ENCODE measurements around the gene SLC35F1. TPM values are rescaled to one million over a fixed set of nuclear protein-coding genes. Genes with fewer than 3 reads are reported as not detected.
"Not testable (repeated sequence)": the region's sequence is repeated elsewhere in the genome, so short reads cannot be mapped to it uniquely, and the experiment has no call there.

The SLC35F1 gene
- total RNA-seq, 1 donor: not detected

- DNase-seq (ENCODE audit: low read depth): no peak
- no peak overlapping the region for H3K4me3 ChIP-seq (ENCODE audit: low read depth, low read length)
- TF ChIP-seq CTCF (IDR thresholded peaks at IDR 0.05; ENCODE audit: insufficient read depth, low read depth, low read length): no peak
These were observed 85.8 kb downstream of the SLC35F1 start for GRCh38 chr6:117992856-117993255.

- no peak for DNase-seq (ENCODE audit: low read depth)
These were observed 105.9 kb downstream of the SLC35F1 start for GRCh38 chr6:118012944-118013343.

GRCh38 chr6:118016532-118016931 is 109.5 kb downstream of the SLC35F1 start:
- H3K4me3 ChIP-seq (ENCODE audit: low read depth, low read length): no peak overlapping the region
- TF ChIP-seq CTCF (IDR thresholded peaks at IDR 0.05; ENCODE audit: insufficient read depth, low read depth, low read length): no peak
- DNase-seq (ENCODE audit: low read depth): no peak

More at GRCh38 chr6:118012944-118013343, 105.9 kb downstream of the SLC35F1 start:
- TF ChIP-seq CTCF (IDR thresholded peaks at IDR 0.05; ENCODE audit: insufficient read depth, low read depth, low read length): no peak
- H3K4me3 ChIP-seq (ENCODE audit: low read depth, low read length): no peak overlapping the region

GRCh38 chr6:118017301-118017848 is 110.3 kb downstream of the SLC35F1 start:
- TF ChIP-seq CTCF (IDR thresholded peaks at IDR 0.05; ENCODE audit: insufficient read depth, low read depth, low read length): no peak
- DNase-seq (ENCODE audit: low read depth): no peak

GRCh38 chr6:118023771-118024170 is 116.7 kb downstream of the SLC35F1 start:
- no peak overlapping the region for H3K4me3 ChIP-seq (ENCODE audit: low read depth, low read length)
- TF ChIP-seq CTCF (IDR thresholded peaks at IDR 0.05; ENCODE audit: insufficient read depth, low read depth, low read length): no peak
- DNase-seq (ENCODE audit: low read depth): no peak

More at GRCh38 chr6:118017301-118017848, 110.3 kb downstream of the SLC35F1 start:
- H3K4me3 ChIP-seq (ENCODE audit: low read depth, low read length): no peak overlapping the region

- DNase-seq (ENCODE audit: low read depth): no peak
- no peak overlapping the region for H3K4me3 ChIP-seq (ENCODE audit: low read depth, low read length)
- TF ChIP-seq CTCF (IDR thresholded peaks at IDR 0.05; ENCODE audit: insufficient read depth, low read depth, low read length): no peak
These were observed 122.9 kb downstream of the SLC35F1 start for GRCh38 chr6:118029967-118030366.

GRCh38 chr6:118037479-118037878 is 130.4 kb downstream of the SLC35F1 start:
- DNase-seq (ENCODE audit: low read depth); H3K4me3 ChIP-seq (ENCODE audit: low read depth, low read length): not testable (repeated sequence)
